WI38 (cell line): ENCODE data around the gene MS4A15.
A peak's percentile ranks its signal among the peaks of the same experiment; 100 is the strongest.

ENCODE experiments used
- H3K4me3 ChIP-seq: 2 replicates; pipeline ENCODE4 v1.5.1; 2011; ENCODE audit warnings: low read depth, mild to moderate bottlenecking, control low read depth, low read length
- CTCF ChIP-seq: IDR thresholded peaks from 2 replicates; pipeline ENCODE4 v1.5.1; 2012; ENCODE audit warnings: low read depth, mild to moderate bottlenecking, control low read depth, low read length

The MS4A15 gene

GRCh38 chr11:60769273-60769672, 12.6 kb downstream of the MS4A15 start:
- TF ChIP-seq CTCF = no peak

GRCh38 chr11:60769811-60770210, 13.1 kb downstream of the MS4A15 start:
- H3K4me3 ChIP-seq = no peak overlapping the region
- no peak for TF ChIP-seq CTCF

More at GRCh38 chr11:60769273-60769672, 12.6 kb downstream of the MS4A15 start:
- no peak overlapping the region for H3K4me3 ChIP-seq

- no peak for TF ChIP-seq CTCF
- H3K4me3 ChIP-seq = no peak overlapping the region
These were observed 14.5 kb downstream of the MS4A15 start for GRCh38 chr11:60771146-60771545.

GRCh38 chr11:60771879-60772525, 15.3 kb downstream of the MS4A15 start:
- H3K4me3 ChIP-seq = no peak overlapping the region
- TF ChIP-seq CTCF = no peak

- no peak for TF ChIP-seq CTCF
These were observed 16.0 kb downstream of the MS4A15 start for GRCh38 chr11:60772666-60773065.

GRCh38 chr11:60774726-60775125, 18.1 kb downstream of the MS4A15 start:
- no peak for TF ChIP-seq CTCF
- no peak overlapping the region for H3K4me3 ChIP-seq

More at GRCh38 chr11:60772666-60773065, 16.0 kb downstream of the MS4A15 start:
- H3K4me3 ChIP-seq = no peak overlapping the region

- TF ChIP-seq CTCF = peak; percentile 92
- no peak overlapping the region for H3K4me3 ChIP-seq
These were observed 18.8 kb downstream of the MS4A15 start for GRCh38 chr11:60775420-60775961.
